Esophagus squamous epithelium (tissue), 5 donors: ENCODE results near the gene ZNF683. TPM values are rescaled to one million over a fixed set of nuclear protein-coding genes. Genes with fewer than 3 reads are reported as not detected.

Experiments
- DNase-seq: peaks from one replicate; lab custom pipeline; 2025; lab: John Stamatoyannopoulos, UW
- H3K27ac ChIP-seq, 4 donors: fragments of 200-600 bp; sonication (generic); one replicate each; pipeline ENCODE4 v1.5.1; 2016 to 2019; ENCODE audit warnings: mild to moderate bottlenecking in 1 of 4
- H3K27me3 ChIP-seq, 4 donors: fragments of 200-600 bp; sonication (generic); 1 replicate in 3 of 4; 2 replicates in 1 of 4; pipeline versions ENCODE4 v1.5.1 to v1.6.0; 2017 to 2021; ENCODE audit warnings: antibody characterized with exemption in 1 of 4
- H3K36me3 ChIP-seq, 3 donors: fragments of 200-600 bp; sonication (generic); one replicate each; pipeline ENCODE4 v1.5.1; 2016 to 2019
- H3K4me1 ChIP-seq, 3 donors: fragments of 200-600 bp; sonication (generic); one replicate each; pipeline ENCODE4 v1.5.1; 2017 to 2019
- H3K4me3 ChIP-seq, 4 donors: fragments of 200-600 bp; sonication (generic); 1 replicate in 3 of 4; 2 replicates in 1 of 4; pipeline ENCODE4 v1.5.1; 2016 to 2019; ENCODE audit warnings: mild to moderate bottlenecking in 2 of 4, moderate library complexity in 1 of 4
- H3K9me3 ChIP-seq, 3 donors: fragments of 200-600 bp; sonication (generic); one replicate each; pipeline ENCODE4 v1.5.1; 2016 to 2019
- CTCF ChIP-seq, 6 experiments: fragments of 450-650 bp in 4 of 6; fragments of 200-600 bp in 2 of 6; sonication (generic) in 2 of 6; IDR thresholded peaks; one replicate each; pipeline ENCODE4 v1.5.1; 2016 to 2019; ENCODE audit warnings: antibody characterized with exemption in 6 of 6, mild to moderate bottlenecking in 4 of 6, moderate library complexity in 4 of 6
- POLR2A ChIP-seq, 4 donors: fragments of 450-650 bp; IDR thresholded peaks; one replicate each; pipeline ENCODE4 v1.6.1; 2017; ENCODE audit warnings: antibody characterized with exemption in 4 of 4, mild to moderate bottlenecking in 4 of 4, moderate library complexity in 3 of 4
- WGBS, 2 donors: methylation state at CpG; one replicate each; pipeline ENCODE4 v1.1.5; 2018; 5-methylcytosine and 5-hydroxymethylcytosine counted together
- intact Hi-C: fragments of 100-400 bp; cut with DNase I; formaldehyde crosslinking; loops from one replicate; pipeline ENCODE4 v1.15.0; 2022
- total RNA-seq, 4 donors: library from RNA; depleted of rRNA; stranded (reverse); fragments of >200 nt; gene quantifications; one replicate each; pipeline ENCODE4 v1.1.0, GENCODE V29; 2016
- donor health status: DM: yes; HTN: yes; CAD: no.

The ZNF683 gene
- total RNA-seq, 4 donors from 2014 or later: 0.26 to 0.95 TPM; not detected in 2

GRCh38 chr1:26338670-26339069 is 33.9 kb downstream of the ZNF683 start:
- Histone ChIP-seq H3K4me3 (no peak overlapping the region), H3K9me3 (no peaks in the 10 kb centered on the region), H3K36me3 (peaks cover 0 to 69% (median 0%) of the 10 kb centered on the region in 3 donors), H3K27ac (no peak overlapping the region), H3K4me1 (peaks cover 3 to 26% (median 5%) of the 10 kb centered on the region in 3 donors), H3K27me3 (peaks cover 0 to 29% (median 0%) of the 10 kb centered on the region in 4 donors)
- intact Hi-C loops: no loop called here
- TF ChIP-seq CTCF (IDR thresholded peaks at IDR 0.05) (no peak), POLR2A (IDR thresholded peaks at IDR 0.05) (no peak)
- 69 to 100% methylated on average over 1 of the region's 1 CpG for WGBS, 2 donors
- no peak for DNase-seq

- Histone ChIP-seq H3K9me3 (no peaks in the 10 kb centered on the region), H3K4me1 (peaks cover 3 to 26% (median 5%) of the 10 kb centered on the region in 3 donors), H3K27me3 (peaks cover 0 to 37% (median 0%) of the 10 kb centered on the region in 4 donors), H3K4me3 (no peak overlapping the region), H3K36me3 (peaks cover 0 to 66% (median 0%) of the 10 kb centered on the region in 3 donors), H3K27ac (peak overlapping the region in 3 of 4 donors; percentile 68 to 86 (median 77))
- TF ChIP-seq CTCF (IDR thresholded peaks at IDR 0.05): no peak
- no peak for TF ChIP-seq POLR2A (IDR thresholded peaks at IDR 0.05)
- no peak for DNase-seq
- intact Hi-C loops: no loop called here
- WGBS, 2 donors: 91 to 100% methylated on average over 2 to 4 of the region's 4 CpGs
Observed at GRCh38 chr1:26337625-26338024, 34.9 kb downstream of the ZNF683 start.

- peaks cover 0 to 42% (median 0%) of the 10 kb centered on the region in 4 donors for H3K27me3 ChIP-seq
Observed at GRCh38 chr1:26337206-26337535, 35.4 kb downstream of the ZNF683 start.

GRCh38 chr1:26336477-26337205 is 35.9 kb downstream of the ZNF683 start:
- peaks cover 0 to 45% (median 0%) of the 10 kb centered on the region in 4 donors for H3K27me3 ChIP-seq
- no peak for DNase-seq
- TF ChIP-seq CTCF (IDR thresholded peaks at IDR 0.05) (peak in 1 of 6 experiments; percentile 3), POLR2A (IDR thresholded peaks at IDR 0.05) (no peak)
- peaks cover 0 to 60% (median 0%) of the 10 kb centered on the region in 3 donors for H3K36me3 ChIP-seq
- H3K9me3 ChIP-seq: no peaks in the 10 kb centered on the region
- intact Hi-C loops: no loop called here
- 39% methylated on average over 6 of the region's 52 CpGs; no CpG with 5 or more reads in 1 of the 2 donors for WGBS, 2 donors
- peak overlapping the region; percentile 47 to 86 (median 72) for H3K27ac ChIP-seq
- peaks cover 3 to 26% (median 5%) of the 10 kb centered on the region in 3 donors for H3K4me1 ChIP-seq
- peak overlapping the region; percentile 30 to 73 (median 53) for H3K4me3 ChIP-seq

More at GRCh38 chr1:26337206-26337535, 35.4 kb downstream of the ZNF683 start:
- Histone ChIP-seq H3K4me3 (peak overlapping the region in 1 of 4 donors; percentile 54), H3K4me1 (peaks cover 3 to 26% (median 5%) of the 10 kb centered on the region in 3 donors), H3K9me3 (no peaks in the 10 kb centered on the region), H3K36me3 (peaks cover 0 to 62% (median 0%) of the 10 kb centered on the region in 3 donors), H3K27ac (peak overlapping the region; percentile 47 to 86 (median 72))
- 82% methylated on average over 3 of the region's 7 CpGs; no CpG with 5 or more reads in 1 of the 2 donors for WGBS, 2 donors
- TF ChIP-seq CTCF (IDR thresholded peaks at IDR 0.05) (no peak), POLR2A (IDR thresholded peaks at IDR 0.05) (no peak)
- DNase-seq: no peak
- intact Hi-C loops: no loop called here
